GM06990 (cell line): ENCODE measurements around the gene AFF2.

Source experiments
- DNase-seq: peaks from one replicate; pipeline ENCODE4 v3.0.0-alpha.2; 2011; ENCODE audit not compliant: insufficient read length; ENCODE audit errors: extremely low read depth
- H3K27me3 ChIP-seq: replicated peaks from 2 replicates; pipeline ENCODE4 v1.6.0; 2011; ENCODE audit warnings: low read length; ENCODE audit not compliant: control insufficient read depth, insufficient read depth
- H3K36me3 ChIP-seq: 2 replicates; pipeline ENCODE4 v1.5.1; 2011; ENCODE audit warnings: low read length; ENCODE audit not compliant: control insufficient read depth, insufficient read depth
- H3K4me3 ChIP-seq: replicated peaks from 2 replicates; pipeline ENCODE4 v1.5.1; 2011; ENCODE audit warnings: low read depth, mild to moderate bottlenecking, control low read depth, low read length
- TF ChIP-seq, protein P1 (sequence below): IDR thresholded peaks from 2 replicates; pipeline ENCODE4 v1.5.1; 2011; ENCODE audit warnings: low read length, control low read depth, mild to moderate bottlenecking, inconsistent platforms; ENCODE audit not compliant: insufficient read depth, poor library complexity, severe bottlenecking

Gene AFF2

DNA sequence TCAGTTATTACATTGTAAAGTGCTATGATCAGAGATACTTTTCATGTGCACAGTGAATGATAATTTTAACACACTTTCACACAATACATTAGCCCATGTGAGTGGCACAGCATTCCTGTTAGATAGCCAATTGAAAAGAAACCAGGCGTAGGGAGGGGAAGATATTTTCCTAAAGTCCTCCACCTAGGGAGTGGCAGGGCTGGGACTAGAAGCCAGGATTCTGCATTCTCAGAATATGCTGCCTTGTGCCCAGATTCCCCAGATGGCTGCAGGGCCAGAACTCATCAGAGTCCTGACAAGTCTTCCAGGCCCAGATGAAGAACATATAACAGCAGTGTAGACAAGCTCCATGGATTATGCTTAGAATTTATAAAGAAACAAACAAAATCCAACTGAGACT, 350.2 kb downstream of the AFF2 start:
- TF ChIP-seq, protein P1, sequence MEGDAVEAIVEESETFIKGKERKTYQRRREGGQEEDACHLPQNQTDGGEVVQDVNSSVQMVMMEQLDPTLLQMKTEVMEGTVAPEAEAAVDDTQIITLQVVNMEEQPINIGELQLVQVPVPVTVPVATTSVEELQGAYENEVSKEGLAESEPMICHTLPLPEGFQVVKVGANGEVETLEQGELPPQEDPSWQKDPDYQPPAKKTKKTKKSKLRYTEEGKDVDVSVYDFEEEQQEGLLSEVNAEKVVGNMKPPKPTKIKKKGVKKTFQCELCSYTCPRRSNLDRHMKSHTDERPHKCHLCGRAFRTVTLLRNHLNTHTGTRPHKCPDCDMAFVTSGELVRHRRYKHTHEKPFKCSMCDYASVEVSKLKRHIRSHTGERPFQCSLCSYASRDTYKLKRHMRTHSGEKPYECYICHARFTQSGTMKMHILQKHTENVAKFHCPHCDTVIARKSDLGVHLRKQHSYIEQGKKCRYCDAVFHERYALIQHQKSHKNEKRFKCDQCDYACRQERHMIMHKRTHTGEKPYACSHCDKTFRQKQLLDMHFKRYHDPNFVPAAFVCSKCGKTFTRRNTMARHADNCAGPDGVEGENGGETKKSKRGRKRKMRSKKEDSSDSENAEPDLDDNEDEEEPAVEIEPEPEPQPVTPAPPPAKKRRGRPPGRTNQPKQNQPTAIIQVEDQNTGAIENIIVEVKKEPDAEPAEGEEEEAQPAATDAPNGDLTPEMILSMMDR, result no peak
- DNase-seq, result no peak
- Histone ChIP-seq H3K4me3 (no peak overlapping the region), H3K36me3 (no peaks in the 10 kb centered on the region), H3K27me3 (no peaks in the 10 kb centered on the region)

- TF ChIP-seq, protein P1, result no peak
- H3K27me3 ChIP-seq, result no peaks in the 10 kb centered on the region
- no peak for DNase-seq
- H3K4me3 ChIP-seq, result no peak overlapping the region
- no peaks in the 10 kb centered on the region for H3K36me3 ChIP-seq
Observed at GRCh38 chrX:148854306-148854705, 353.9 kb downstream of the AFF2 start.

GRCh38 chrX:148856505-148856904, 356.1 kb downstream of the AFF2 start:
- no peak for DNase-seq
- H3K4me3 ChIP-seq, result no peak overlapping the region
- H3K36me3 ChIP-seq, result no peaks in the 10 kb centered on the region
- TF ChIP-seq, protein P1, result no peak
- H3K27me3 ChIP-seq, result no peaks in the 10 kb centered on the region

DNA sequence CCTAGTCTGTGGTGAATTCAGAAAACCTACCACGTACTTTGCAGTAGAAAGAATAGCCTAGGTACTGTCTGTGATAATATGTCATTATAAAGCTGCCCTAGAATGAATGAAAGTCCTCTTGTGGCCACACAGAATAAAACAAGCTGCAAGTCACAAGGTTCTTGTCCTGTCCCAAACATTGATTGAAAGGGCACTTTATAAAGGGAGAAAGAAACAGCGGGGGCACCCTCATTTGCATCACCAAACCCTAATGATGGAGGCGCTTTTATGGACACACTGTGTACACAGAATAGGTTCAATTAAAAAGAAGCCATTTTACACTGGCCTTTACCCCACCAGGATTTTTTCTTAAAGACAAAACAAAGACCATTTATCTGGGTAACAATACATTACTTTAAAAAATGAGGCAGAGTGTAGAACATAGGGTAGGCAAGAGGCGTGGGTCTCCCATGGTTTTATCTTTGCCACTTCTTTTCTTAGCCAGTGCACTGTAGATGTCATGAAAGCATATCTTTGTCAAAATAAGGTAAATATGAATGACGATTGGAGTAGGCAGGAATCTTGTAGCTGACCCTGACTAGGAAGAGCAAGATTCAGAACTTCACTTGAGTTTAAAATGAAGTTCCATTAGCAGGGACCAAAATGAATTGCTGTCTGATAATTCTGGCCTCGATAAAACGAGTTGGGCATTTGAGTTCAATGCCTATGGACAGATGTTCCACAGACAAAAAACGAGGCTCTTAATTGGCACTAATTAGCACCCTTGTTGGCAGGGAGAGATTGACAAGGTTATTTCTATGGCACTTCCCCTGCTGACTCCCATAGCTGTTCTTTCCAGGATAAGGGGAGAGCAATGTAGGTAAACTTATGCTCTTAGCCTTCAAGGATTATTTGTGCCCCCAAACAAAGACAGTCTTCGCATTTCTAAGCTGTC, 365.1 kb downstream of the AFF2 start:
- TF ChIP-seq, protein P1, result no peak
- no peaks in the 10 kb centered on the region for H3K27me3 ChIP-seq
- H3K36me3 ChIP-seq, result no peaks in the 10 kb centered on the region
- no peak overlapping the region for H3K4me3 ChIP-seq
- DNase-seq, result no peak

DNA sequence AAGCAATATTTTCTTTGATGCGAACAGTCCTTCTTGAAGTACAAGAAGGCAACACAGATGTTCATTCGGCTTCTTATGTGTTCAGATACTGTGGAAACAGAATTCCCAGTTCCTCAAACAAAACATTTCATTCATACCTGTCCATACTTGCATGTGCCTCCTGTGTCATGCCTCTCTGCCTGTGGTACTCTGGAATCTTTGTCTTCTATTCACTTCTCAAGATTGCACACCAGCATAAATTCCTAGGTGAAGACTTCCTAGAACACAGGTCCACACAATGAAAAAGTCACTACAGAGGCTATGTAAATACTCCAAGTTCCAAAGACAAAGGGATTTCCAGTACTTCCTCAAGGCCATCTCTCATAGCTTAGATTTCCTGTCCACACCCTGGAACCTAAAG, 367.2 kb downstream of the AFF2 start:
- TF ChIP-seq, protein P1, result no peak
- Histone ChIP-seq H3K36me3 (no peaks in the 10 kb centered on the region), H3K27me3 (no peaks in the 10 kb centered on the region), H3K4me3 (no peak overlapping the region)
- DNase-seq, result no peak
